HG03066 (cell line): Measurements from ENCODE around the gene FYN.
"Not testable (repeated sequence)": the region's sequence is repeated elsewhere in the genome, so short reads cannot be mapped to it uniquely, and the experiment has no call there.

Experiments used
- ATAC-seq: cut with Tn5 transposase; IDR thresholded peaks from one replicate; pipeline ENCODE4 v1.9.1; 2021; ENCODE audit warnings: low read depth; ENCODE audit not compliant: unreplicated experiment

Gene FYN

DNA sequence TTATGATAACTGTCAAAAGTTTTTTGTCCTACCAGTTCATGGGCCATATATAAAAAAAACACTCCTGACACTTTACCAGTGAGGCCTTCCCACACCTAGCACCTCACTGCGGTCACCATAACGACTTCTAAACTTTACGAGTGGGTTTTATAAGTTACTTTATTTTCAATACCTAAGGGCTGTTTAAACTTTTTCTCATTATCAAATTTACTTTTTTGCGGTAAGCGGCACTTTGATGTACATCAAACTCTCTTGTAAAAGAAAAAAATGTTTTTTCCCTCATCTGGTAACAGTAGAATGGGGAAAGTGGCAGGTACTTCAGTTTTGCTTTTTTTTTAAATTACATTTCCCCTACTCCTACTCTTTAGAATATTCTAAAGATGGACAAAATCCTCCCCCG, 36.2 kb downstream of the FYN start:
- no peak for ATAC-seq

DNA sequence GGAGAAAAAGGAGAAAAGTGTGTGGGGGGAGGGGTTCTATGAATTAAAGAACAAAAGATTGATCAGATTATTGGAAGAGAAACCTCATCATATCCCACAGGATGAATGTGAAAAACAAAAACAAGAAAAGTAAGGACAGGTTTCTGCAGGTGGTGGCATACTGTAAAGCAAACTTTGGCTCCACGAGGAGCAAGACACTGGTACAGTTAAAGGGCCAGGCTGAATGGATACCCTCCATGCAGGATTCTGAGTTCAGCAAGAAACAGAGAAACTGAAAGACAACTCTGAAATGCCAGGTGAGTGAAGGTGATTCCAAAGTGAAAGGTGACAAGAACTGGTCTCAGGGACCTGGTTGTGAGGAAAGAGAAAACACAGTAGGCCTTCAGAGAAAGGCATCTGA, 37.4 kb downstream of the FYN start:
- no peak for ATAC-seq

DNA sequence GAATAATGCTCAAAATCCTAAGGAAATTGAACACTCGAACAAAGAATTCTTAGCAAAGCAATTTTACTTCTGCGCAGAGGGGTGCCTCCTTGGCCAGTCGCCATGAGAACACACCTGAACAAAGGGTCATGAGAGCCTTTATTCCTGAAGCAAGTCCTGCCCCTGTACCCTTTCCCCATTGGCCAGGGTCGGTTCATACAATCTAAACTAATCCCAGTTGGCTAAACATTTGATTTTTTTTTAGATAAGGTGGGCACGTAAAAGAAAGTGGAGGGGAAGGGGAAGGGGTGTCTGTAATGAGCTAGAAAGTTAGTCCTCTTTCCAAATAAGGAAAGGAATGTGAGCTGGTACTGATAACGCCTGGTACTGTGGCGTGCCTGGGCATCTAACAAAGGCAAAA, 37.9 kb downstream of the FYN start:
- not testable (repeated sequence) for ATAC-seq

DNA sequence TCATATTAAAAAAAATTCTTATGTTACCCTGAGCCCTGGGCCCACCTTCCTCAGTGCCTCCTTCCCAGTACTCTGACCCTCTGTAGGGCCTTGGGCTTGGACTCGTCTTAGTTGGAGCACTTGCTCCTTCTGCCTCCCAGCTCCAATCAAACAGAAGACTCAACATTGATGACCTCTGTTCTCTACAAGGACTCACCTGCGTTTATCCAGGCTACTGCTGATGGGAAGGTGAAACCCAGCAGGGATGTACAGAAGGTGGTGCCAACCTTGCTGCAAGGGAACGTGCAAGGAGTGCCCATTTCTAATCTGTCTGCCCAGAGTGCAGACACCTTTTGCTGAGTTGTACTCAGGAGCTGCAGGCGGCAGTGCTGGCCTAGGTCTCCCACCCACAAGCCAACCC, 38.9 kb downstream of the FYN start:
- no peak for ATAC-seq

- no peak for ATAC-seq
Observed at GRCh38 chr6:111832833-111833418, 40.3 kb downstream of the FYN start.

DNA sequence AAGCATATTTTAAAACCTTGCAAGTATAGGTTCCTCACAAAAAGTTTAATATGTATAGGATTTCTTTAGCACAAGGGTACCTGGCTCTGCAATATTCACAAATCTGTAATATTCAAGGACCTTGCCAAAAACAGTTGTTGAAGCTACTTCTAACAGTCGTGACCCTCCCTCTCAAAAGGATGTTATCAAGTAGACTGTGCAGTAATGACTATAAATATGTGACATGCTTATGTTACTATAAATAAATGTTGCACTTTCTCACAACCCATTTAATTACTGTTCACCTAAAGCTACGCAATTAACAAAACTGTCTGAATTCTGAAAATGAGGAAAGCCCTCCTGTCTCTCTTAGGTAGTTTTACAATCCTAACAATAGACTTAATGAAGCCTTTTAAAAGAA, 41.8 kb downstream of the FYN start:
- ATAC-seq, result no peak

DNA sequence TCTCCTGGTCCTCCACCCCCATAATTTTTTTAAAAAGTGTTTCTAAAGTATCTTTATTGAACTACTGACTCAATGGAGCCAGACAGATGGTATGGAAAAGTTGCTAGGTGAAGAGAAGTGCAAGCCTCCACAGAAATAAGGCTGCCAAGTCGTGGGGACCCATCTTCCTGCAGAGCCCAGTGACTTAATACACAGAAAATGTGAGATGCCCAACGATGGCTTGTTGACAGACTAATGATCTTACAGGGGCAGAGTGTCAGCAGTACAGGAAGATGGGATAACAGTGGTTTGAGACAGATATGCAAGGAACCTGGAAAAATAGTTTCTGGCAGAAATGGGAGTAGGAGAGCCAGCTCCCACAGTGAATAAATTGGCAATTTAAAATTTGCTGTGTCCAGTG, 43.3 kb downstream of the FYN start:
- no peak for ATAC-seq

GRCh38 chr6:111829581-111829980, 43.7 kb downstream of the FYN start:
- no peak for ATAC-seq

- no peak for ATAC-seq
Observed at GRCh38 chr6:111828809-111829208, 44.4 kb downstream of the FYN start.

GRCh38 chr6:111825439-111826086, 47.7 kb downstream of the FYN start:
- ATAC-seq, result no peak

GRCh38 chr6:111824608-111825337, 48.5 kb downstream of the FYN start:
- peak; percentile 96 for ATAC-seq

DNA sequence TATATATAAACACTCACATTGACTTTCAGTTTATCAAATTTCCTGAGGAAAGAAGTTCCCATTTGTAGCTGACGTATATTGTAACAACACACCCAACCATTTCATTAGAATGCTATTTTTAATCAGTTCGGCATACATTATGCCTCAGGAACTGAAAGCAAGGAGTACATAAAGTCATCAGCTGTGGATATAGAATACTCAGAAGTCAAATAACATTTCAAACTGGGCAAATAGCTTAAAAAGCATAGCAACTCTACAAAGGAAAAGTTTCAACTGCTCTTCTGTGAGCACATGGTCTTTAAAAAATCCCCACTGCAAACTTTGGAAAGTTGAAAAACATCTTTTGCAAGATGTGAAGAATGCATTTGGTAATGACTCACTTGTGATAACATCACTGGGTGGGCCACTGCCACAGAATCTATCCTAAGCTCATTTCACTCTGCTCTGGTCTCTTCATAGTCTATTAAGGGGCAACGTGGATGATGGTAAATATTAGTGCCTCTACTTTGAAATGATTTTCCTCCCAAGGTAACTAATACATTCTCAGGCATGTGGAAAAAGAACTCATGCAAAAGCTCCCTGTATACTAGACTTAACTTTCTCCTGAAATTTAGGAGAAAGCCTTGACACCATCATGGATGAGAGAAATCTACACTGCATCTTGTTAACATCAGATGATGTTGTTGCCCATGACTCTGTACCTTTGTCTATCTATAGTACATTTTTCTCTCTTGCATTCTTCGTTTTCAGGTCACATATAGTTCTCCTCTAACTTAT, 49.2 kb downstream of the FYN start:
- ATAC-seq, result no peak

DNA sequence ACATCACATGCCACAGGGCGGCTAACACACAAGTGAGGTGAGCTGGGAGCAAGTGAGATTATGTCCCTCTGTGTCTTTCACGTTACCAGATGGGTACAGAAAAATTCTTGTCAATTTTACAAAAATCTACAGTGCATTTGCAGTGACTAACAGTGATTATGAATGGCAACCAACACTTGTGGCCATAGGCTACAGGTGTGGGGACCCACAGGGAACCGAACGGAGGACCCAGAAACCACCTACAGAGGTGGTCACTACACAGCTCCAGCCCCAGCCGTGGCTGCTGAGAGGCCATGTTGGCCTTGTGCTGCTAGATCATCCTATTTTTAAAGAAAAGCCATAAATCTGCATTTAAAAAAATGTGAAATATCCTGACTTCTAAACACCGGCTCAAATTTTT, 50.2 kb downstream of the FYN start:
- no peak for ATAC-seq

DNA sequence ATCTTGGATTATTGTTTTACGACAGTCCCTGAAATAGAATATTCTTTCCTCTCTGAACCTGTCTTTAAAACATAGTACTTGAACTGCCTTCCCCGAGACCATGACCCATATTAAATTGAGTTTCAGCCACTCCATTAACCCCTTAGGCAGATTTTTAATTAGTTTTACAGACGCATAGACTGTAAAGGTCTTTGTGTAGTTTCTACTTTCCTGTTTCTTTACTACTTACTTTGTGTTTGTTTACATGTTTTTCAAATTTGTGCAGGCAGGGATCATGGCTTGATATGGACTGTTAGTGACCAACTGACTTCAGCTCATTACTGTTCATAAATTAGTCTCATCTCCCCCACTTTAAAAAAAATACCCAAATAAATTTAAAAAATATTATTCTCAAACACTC, 53.8 kb downstream of the FYN start:
- no peak for ATAC-seq

DNA sequence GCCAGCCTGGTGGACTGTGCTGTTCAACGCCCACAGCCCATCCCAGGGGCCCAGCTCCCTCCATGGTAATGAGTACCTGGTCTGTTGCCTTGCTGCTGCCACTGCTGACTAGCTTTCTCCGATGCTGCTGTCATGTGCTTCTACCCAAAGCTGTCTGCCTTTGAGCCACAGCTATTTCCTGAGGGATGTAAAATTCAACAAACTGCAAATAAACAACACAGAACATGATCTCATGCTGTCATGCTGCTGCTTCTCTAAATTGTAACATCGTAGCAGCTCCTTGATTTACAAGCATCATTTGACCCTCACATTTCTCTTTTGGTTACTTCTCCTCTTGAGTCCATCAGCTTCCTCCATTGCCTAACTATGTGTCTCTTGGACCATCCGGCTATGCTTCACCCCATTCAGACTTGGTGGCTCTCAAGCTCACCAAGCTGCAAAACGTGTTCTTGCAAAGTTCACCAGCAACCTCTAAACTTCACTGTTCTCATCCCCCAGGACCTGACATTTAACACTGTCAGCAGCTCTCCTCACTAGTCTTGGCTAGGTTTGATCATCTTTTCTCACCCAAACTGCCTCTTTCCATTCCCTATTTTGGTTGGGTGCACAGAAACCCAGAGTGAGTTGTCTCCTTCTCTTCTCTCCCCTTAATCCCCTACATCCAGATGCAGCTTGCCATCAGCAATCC, 54.6 kb downstream of the FYN start:
- ATAC-seq, result no peak

GRCh38 chr6:111817451-111818120, 55.7 kb downstream of the FYN start:
- ATAC-seq, result no peak

GRCh38 chr6:111813677-111814310, 59.5 kb downstream of the FYN start:
- ATAC-seq, result no peak

DNA sequence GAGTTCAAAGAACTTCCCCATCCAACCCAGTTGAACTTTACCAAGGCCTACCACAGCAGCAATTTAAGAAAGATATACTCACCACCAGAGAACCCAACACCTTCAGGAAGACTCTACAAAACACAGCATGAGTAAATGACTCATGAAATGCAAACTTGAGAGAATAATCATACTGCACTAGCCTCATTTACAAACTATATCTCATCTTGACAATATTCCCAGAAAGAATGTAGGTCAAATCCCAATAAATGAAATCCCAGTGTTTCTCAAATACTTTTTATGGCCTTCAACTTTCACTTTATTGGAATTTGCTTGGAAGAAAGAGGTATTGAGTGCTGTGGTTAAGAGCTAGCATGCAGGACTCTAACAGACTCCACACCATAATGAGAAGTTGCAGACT, 60.0 kb downstream of the FYN start:
- ATAC-seq, result no peak

GRCh38 chr6:111812060-111813038, 60.9 kb downstream of the FYN start:
- ATAC-seq, result no peak
